Hypothalamus (tissue), 51 donors: ENCODE data around the gene MARK3.

ENCODE experiments used
- DNase-seq, 51 donors: peaks; one replicate each; lab custom pipeline; 2025; lab: John Stamatoyannopoulos, UW

The MARK3 gene

GRCh38 chr14:103533137-103533998 lies 148.2 kb downstream of the MARK3 start:
- no peak for DNase-seq

GRCh38 chr14:103533999-103534575 lies 148.9 kb downstream of the MARK3 start:
- peak in 5 of 51 donors; percentile 20 to 59 (median 52) for DNase-seq

- DNase-seq = no peak
These were observed 149.4 kb downstream of the MARK3 start for GRCh38 chr14:103534576-103535061.

- DNase-seq = no peak
These were observed 150.1 kb downstream of the MARK3 start for GRCh38 chr14:103535081-103535890.

- DNase-seq = no peak
These were observed 150.8 kb downstream of the MARK3 start for GRCh38 chr14:103535891-103536565.

GRCh38 chr14:103536693-103537092 lies 151.5 kb downstream of the MARK3 start:
- DNase-seq = no peak

GRCh38 chr14:103537175-103537990 lies 152.2 kb downstream of the MARK3 start:
- DNase-seq = no peak

GRCh38 chr14:103538291-103539055 lies 153.3 kb downstream of the MARK3 start:
- peak in 12 of 51 donors; percentile 32 to 56 (median 49) for DNase-seq

- no peak for DNase-seq
These were observed 154.0 kb downstream of the MARK3 start for GRCh38 chr14:103539056-103539825.

- DNase-seq = no peak
These were observed 155.8 kb downstream of the MARK3 start for GRCh38 chr14:103540821-103541708.

- peak in 8 of 51 donors; percentile 63 to 76 (median 68) for DNase-seq
These were observed 156.7 kb downstream of the MARK3 start for GRCh38 chr14:103541709-103542604.

- DNase-seq = peak in 49 of 51 donors; percentile 47 to 97 (median 89)
These were observed 157.4 kb downstream of the MARK3 start for GRCh38 chr14:103542605-103543088.

- peak in 20 of 51 donors; percentile 67 to 88 (median 78) for DNase-seq
These were observed 157.9 kb downstream of the MARK3 start for GRCh38 chr14:103543140-103543539.

GRCh38 chr14:103543721-103544387 lies 158.6 kb downstream of the MARK3 start:
- DNase-seq = peak in 15 of 51 donors; percentile 38 to 63 (median 54)
